Measurements from ENCODE around the gene TPI1.
"Not testable (repeated sequence)": the region's sequence is repeated elsewhere in the genome, so short reads cannot be mapped to it uniquely, and the experiment has no call there.

Gene TPI1

GRCh38 chr12:6884539-6884938 is 17.2 kb downstream of the TPI1 start:
- Mint-ChIP-seq H3K9me3 (no peaks in the 10 kb centered on the region), H3K36me3 (ENCODE audit: low read depth) (peaks cover 18% of the 10 kb centered on the region), H3K27ac (peak overlapping the region; percentile 64), H3K4me3 (no peak overlapping the region), H3K4me1 (peaks cover 25% of the 10 kb centered on the region), H3K27me3 (ENCODE audit: low read depth, poor library complexity) (peaks cover 3% of the 10 kb centered on the region)
- DNase-seq: no peak
- no peak for TF ChIP-seq CTCF (IDR thresholded peaks at IDR 0.05)

- DNase-seq; H3K27me3 Mint-ChIP-seq (ENCODE audit: low read depth, poor library complexity); H3K9me3 Mint-ChIP-seq: not testable (repeated sequence)
- Mint-ChIP-seq H3K4me1 (peaks cover 35% of the 10 kb centered on the region), H3K4me3 (peak overlapping the region; percentile 55), H3K27ac (peak overlapping the region; percentile 36), H3K36me3 (ENCODE audit: low read depth) (peaks cover 18% of the 10 kb centered on the region)
Measured at GRCh38 chr12:6886206-6886999, 19.1 kb downstream of the TPI1 start.

- no peaks in the 10 kb centered on the region for H3K27me3 Mint-ChIP-seq (ENCODE audit: low read depth, poor library complexity)
- TF ChIP-seq CTCF (IDR thresholded peaks at IDR 0.05): no peak
- H3K4me3 Mint-ChIP-seq: no peak overlapping the region
- H3K4me1 Mint-ChIP-seq: peaks cover 45% of the 10 kb centered on the region
- no peak overlapping the region for H3K27ac Mint-ChIP-seq
- H3K9me3 Mint-ChIP-seq: no peaks in the 10 kb centered on the region
- no peak for DNase-seq
- peaks cover 12% of the 10 kb centered on the region for H3K36me3 Mint-ChIP-seq (ENCODE audit: low read depth)
Measured at GRCh38 chr12:6887460-6887859, 20.1 kb downstream of the TPI1 start.

- peaks cover 8% of the 10 kb centered on the region for H3K36me3 Mint-ChIP-seq (ENCODE audit: low read depth)
- H3K27me3 Mint-ChIP-seq (ENCODE audit: low read depth, poor library complexity): no peaks in the 10 kb centered on the region
- no peak for DNase-seq
- peaks cover 48% of the 10 kb centered on the region for H3K4me1 Mint-ChIP-seq
- H3K27ac Mint-ChIP-seq: no peak overlapping the region
- no peak for TF ChIP-seq CTCF (IDR thresholded peaks at IDR 0.05)
- no peaks in the 10 kb centered on the region for H3K9me3 Mint-ChIP-seq
- no peak overlapping the region for H3K4me3 Mint-ChIP-seq
Measured at GRCh38 chr12:6888360-6888759, 21.0 kb downstream of the TPI1 start.

GRCh38 chr12:6888794-6889193 is 21.5 kb downstream of the TPI1 start:
- H3K27me3 Mint-ChIP-seq (ENCODE audit: low read depth, poor library complexity); H3K27ac Mint-ChIP-seq; H3K36me3 Mint-ChIP-seq (ENCODE audit: low read depth); DNase-seq; H3K9me3 Mint-ChIP-seq; H3K4me3 Mint-ChIP-seq: not testable (repeated sequence)
- peaks cover 48% of the 10 kb centered on the region for H3K4me1 Mint-ChIP-seq

GRCh38 chr12:6889775-6890573 is 22.6 kb downstream of the TPI1 start:
- not testable (repeated sequence) for H3K27me3 Mint-ChIP-seq (ENCODE audit: low read depth, poor library complexity); H3K36me3 Mint-ChIP-seq (ENCODE audit: low read depth); H3K9me3 Mint-ChIP-seq; DNase-seq
- peak overlapping the region; percentile 99 for H3K27ac Mint-ChIP-seq
- H3K4me1 Mint-ChIP-seq: peaks cover 40% of the 10 kb centered on the region
- H3K4me3 Mint-ChIP-seq: peak overlapping the region; percentile 79

- no peaks in the 10 kb centered on the region for H3K9me3 Mint-ChIP-seq
- peak overlapping the region; percentile 99 for H3K27ac Mint-ChIP-seq
- peak; percentile 100 for DNase-seq
- peak overlapping the region; percentile 79 for H3K4me3 Mint-ChIP-seq
- H3K4me1 Mint-ChIP-seq: peaks cover 33% of the 10 kb centered on the region
- peak; percentile 76 for TF ChIP-seq CTCF (IDR thresholded peaks at IDR 0.05)
- peaks cover 9% of the 10 kb centered on the region for H3K27me3 Mint-ChIP-seq (ENCODE audit: low read depth, poor library complexity)
- no peaks in the 10 kb centered on the region for H3K36me3 Mint-ChIP-seq (ENCODE audit: low read depth)
Measured at GRCh38 chr12:6890789-6891645, 23.7 kb downstream of the TPI1 start.

Data from nephron progenitor cell (in vitro differentiated cells).